GM18511 (cell line): Measurements from ENCODE around the gene ID1.
"Not testable (repeated sequence)": the region's sequence is repeated elsewhere in the genome, so short reads cannot be mapped to it uniquely, and the experiment has no call there.

Experiments
- ATAC-seq: cut with Tn5 transposase; IDR thresholded peaks from one replicate; pipeline ENCODE4 v1.9.1; 2021; ENCODE audit warnings: mild to moderate bottlenecking, moderate library complexity; ENCODE audit not compliant: unreplicated experiment

ID1 gene

DNA sequence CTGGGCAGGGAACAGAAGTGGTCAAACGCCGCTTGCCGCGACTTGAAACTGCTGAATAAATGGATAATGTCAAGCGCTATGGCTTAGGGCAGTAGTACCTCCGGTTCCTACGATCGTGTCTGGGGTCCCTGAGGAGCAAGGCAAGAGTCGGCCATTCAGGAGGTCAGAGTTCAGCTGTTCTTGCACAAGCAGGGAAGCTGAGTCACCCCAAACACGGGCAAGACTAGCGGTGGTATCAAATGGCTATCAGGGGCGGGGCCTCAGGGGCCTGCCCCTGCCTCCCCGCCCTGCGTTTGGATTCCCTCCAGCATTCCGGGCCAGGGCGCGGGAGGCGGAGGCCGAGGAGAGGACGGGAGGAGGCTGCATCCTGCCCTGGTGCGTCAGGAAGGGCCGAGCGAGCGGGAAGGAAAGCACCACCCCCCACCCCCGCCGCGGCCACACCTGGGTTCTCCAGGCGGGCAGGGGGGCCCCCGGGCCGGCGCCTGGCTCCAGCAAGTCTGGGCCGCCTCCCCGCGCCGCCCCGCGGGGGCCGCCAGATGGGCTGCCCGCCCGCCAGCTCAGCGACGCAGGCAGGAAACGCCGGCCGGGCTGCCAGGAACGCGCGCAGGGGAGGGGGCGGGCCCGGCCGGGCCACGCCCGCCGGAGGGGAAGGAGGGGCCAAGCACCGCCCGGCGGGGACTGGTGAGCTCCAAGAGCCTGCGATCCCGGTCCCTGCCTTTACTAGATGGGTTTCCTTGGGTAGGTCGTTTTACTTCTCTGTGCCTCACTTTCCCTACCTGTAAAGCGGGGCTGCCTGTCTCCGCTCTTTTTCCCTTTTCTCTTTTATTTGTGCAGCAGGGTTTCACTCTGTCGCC lies 32.2 kb upstream of the ID1 start:
- ATAC-seq: peak; percentile 87

DNA sequence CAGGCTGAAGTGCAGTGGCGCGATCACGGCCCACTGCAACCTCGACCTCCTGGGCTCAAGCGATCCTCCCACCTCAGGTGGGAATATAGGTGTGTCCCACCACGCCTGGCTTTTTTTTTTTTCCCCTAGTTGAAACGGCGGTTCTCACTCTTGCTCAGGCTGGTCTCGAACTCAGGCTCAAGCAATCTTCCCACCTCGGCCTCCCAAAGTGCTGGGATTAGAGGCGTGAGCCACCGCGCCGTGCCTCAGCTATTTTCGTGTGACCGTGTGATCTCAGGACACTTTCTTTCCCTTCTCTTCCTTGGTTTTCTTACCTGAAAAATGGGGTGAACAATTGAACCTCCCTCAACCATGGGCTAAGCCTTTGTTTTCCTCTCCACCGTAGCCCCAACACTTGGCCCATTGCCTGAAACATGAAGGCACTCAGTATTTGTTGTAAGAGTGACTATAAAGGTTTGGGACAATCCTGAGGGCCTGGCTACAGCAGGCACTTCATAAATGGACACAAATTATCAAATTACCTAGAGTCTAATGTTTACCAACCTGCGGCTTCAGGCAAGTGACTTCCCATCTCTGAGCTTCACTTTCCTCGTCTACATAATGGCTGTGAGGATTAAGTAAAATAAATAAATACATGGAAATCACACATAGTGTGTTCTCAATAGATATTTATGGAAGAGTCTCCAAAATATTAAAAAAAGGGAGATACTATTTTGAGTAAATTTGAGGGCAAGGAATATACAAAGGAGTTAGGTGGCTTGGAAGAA lies 31.4 kb upstream of the ID1 start:
- ATAC-seq: peak; percentile 22

DNA sequence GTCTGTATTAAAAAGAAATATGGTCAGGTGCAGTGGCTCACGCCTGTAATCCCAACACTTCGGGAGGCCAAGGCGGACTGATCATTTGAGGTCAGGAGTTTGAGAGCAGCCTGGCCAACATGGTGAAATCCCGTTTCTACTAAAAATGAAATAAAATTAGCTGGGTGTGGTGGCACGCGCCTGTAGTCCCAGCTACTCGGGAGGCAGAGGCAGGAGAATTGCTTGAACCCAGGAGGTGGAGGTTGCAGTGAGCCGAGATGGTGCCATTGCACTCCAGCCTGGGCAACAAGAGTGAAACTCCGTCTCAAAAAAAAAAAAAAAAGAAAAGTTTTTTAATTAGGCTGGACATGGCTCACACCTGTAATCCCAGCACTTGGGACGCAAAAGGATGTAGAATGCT lies 30.1 kb upstream of the ID1 start:
- ATAC-seq: not testable (repeated sequence)

DNA sequence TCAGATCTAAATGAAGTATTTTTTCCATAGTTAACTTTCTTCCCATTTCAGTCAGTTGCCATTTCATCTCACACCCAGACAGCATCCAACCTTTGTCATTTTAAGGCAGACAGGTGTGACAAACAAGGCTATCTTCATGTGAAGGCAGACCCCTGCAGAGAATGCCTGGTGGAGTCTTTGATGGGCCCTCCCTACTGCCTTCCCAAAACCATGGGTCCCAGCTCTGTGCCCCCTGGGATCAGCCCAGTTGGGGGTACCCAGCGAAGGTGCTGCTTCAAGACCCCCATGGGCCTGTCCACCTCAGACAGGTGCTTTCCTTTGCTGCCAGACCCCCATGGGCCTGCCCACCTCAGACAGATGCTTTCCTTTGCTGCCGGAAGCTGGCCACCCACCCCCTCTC lies 28.3 kb upstream of the ID1 start:
- ATAC-seq: no peak

DNA sequence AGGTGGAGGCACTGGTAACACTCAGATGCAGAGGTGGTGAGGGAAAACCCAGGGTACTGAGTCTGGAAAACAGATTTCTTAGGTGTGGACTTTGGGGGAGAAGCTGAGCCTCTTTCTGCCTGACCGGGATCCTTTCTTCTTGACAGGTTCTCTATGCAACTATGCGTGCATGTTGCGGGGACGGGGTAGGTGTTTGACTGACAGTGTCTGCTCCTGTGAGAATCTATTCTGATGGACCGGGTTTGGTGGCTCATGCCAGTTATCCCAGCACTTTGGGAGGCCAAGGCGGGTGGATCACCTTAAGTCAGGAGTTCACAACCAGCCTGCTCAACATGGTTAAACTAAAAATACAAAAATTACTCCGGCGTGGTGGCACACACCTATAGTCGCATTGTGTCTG lies 27.9 kb upstream of the ID1 start:
- ATAC-seq: no peak

DNA sequence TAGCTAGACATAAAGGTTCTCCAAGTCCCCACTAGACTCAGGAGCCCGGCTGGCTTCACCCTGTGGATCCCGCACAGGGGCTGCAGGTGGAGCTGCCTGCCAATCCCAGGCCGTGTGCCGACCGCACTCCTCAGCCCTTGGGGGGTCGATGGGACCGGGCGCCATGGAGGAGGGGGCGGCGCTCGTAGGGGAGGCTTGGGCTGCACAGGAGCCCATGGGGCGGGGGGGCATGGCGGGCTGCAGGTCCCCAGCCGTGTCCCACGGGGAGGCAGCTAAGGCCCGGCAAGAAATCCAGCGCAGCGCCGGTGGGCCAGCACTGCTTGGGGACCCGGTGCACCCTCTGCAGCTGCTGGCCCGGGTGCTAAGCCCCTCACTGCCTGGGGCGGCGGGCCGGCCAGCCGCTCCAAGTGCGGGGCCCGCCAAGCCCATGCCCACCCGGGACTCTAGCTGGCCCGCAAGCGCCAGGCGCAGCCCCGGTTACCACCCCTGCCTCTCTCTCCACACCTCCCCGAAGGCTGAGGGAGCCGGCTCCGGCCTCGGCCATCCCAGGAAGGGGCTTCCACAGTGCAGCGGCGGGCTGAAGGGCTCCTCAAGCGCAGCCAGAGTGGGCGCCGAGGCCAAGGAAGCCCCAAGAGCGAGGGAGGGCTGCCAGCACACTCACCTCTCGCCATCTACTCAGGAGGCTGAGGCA lies 26.5 kb upstream of the ID1 start:
- no peak for ATAC-seq

DNA sequence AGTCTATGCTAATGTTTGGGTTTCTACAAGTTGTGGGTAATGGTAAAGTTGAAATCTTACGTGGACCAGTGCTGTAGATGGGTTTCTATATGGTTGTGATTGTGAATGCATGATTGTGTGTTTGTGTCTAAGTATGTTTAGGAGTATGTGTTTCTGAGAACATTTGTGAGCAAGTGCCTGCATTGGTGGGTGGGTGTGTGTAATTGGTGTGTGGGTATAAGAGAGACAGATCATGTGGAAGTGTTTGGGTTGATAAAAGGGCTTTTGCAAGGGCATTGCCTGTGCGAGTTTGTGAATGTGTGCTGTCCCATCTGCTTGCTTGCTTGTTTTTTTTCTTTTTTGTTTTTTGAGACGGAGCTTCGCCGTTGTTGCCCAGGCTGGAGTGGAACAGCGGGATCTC lies 25.8 kb upstream of the ID1 start:
- no peak for ATAC-seq

DNA sequence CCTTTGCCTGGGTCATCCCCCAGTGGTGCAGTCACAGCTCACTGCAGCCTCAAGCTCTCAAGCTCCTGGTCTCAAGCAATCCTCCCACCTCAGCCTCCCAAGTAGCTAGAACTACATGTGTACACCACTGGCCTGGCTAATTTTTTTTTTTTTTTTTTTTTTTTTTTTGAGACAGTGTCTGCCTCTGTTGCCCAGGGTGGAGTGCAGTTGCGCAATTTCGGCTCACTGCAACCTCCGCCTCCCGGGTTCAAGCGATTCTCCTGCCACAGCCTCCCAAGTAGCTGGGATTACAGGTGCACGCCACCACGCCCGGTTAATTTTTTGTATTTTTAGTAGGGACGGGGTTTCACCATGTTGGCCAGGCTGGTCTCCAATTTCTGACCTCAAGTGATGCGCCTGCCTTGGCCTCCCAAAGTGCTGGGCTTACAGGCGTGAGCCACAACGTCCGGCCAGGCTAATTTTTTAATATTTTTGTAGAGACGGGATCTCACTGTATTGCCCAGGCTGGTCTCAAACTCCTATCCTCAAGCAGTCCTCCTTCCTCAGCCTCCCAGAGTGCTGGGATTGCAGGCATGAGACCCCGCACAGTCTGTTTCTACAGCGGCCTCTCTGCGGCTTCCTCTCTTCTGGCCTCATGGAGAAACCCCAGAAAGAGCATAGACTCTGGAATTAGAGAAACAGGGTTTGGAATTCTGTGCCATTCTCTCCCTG lies 25.0 kb upstream of the ID1 start:
- not testable (repeated sequence) for ATAC-seq

DNA sequence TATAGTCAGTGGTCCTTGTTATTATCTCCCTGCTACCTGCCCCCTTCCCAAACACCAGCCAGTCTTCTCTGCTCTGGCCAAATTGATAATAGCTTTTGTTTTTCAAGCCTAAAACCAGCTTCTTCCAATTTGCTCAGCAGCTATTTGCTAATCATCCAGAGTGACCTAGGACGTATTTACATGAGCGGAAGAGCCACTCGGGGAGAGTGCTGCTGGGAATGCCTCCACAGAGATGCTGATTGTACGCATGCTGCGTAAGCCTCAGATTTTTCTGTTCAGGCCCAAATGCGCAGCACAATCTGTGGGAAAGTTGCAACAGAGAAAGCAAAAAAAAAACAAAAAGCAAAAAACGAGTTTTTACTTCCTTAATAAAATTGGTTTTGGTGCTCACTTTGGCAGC lies 24.4 kb upstream of the ID1 start:
- ATAC-seq: no peak

DNA sequence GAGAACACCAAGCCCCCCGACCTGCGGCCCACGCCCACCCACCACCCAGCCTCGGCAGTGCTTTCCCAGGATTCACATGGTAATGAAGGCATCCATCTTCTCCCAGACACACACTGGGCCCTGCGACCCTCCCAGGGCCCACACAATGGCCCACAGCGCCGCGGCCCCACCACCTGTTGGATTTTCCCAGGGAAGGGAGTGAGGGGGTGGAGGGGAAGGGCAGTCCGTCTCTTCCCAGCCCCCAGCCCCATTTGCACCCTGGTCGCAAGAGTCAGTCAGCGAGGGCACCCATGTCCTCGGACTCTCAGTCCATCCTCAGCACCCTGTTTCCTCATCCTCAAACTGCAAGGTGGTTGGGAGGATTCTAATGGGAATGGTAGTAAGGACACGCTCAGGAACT lies 23.7 kb upstream of the ID1 start:
- ATAC-seq: no peak

DNA sequence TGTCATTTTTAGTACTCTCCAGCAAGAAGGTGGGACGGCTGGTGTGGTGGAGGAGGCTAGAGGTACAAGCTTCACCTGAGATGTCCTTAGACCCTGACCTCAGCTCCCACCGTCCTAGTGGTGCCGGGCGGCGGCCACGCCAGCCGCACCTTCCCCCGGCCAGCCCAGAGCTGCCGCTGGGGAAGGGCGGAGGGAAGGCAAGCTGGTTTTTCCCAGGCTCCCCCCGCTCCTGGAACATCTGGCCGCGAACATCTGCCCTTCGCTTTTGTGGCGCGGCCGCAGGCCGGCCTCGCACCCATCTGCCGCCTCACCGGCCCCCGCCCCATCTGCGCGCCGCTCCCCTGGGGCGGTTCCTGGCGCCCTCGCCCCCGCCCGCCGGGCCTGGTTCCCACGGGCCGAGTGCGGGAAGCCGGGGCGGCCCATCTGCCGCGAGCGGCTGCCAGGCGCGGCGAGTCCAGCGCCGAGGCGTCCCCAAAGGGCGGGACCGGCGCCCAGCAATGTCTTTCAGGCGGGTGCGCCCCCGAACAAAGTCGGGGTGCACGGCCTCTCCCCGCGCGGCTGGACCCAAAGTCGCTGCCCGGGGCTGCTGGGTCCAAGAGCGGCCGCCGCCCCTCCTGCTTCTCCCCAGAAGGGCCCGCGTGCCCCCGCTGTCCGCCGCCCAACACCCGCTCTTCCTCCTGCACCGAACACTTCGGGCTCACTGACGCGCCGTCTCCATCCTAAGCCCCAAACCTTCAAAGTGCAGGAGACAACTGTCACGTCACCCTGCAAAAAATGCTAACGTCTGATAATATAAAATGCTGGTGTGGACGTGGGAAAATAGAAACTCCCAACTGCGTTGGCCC lies 17.3 kb upstream of the ID1 start:
- ATAC-seq: no peak

DNA sequence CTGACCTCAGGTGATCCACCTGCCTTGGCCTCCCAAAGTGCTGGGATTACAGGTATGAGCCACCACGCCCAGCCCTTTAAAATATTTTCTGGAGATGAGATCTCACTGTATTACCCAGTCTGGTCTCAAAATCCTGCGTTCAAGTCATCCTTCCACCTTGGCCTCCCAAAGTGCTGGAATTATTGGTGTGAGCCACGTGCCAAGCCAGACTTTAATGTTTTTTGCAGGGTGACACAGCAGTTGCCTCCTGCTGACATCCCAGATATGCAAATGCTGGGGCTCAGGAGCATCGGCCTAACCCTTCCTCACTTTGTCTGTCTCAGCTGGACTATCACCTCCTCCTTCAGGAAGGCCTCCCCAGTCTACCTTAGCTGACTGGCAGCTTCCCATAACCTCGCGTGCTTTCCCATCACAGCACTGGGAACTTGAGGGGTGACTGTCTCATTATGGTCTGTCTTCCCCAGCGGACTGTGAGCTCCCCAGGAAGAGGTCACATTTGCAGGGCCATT lies 14.3 kb upstream of the ID1 start:
- ATAC-seq: no peak

DNA sequence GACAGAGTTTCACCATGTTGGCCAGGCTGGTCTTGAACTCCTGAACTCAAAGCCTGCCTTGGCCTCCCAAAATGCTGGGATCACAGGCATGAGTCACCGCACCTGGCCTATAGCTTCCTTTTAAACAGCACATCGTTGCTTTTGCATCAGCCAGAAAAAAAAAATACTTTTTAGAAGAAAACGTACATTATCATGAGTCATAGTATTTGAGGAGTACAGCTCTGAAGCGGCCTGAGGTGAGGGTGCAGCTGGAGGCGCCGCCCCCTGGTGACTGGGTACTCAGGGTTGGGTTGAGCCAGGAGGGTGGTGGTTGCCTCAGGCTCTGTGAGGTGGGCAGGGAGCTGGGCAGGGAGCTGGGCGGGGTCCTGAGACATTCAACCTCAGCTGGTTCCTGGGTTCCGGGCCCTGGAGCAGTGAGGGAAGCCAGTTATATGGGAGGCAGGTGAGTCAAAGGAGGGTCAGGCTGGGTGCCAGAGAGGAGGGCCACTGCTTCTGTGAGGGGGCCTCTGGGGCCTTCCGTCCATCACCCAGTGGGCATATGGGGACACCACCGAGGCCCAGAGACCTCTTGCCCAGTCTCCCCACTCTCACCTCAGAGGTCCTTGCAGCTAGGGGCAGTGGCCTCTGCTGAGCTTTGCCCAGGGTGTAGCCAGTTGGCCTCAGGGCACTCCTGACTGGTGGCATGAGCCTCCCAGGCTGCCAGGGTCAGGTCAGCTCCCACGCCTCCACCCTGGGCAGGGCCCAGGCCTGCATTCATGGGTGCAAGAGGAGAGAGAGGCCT lies 11.7 kb upstream of the ID1 start:
- no peak for ATAC-seq

DNA sequence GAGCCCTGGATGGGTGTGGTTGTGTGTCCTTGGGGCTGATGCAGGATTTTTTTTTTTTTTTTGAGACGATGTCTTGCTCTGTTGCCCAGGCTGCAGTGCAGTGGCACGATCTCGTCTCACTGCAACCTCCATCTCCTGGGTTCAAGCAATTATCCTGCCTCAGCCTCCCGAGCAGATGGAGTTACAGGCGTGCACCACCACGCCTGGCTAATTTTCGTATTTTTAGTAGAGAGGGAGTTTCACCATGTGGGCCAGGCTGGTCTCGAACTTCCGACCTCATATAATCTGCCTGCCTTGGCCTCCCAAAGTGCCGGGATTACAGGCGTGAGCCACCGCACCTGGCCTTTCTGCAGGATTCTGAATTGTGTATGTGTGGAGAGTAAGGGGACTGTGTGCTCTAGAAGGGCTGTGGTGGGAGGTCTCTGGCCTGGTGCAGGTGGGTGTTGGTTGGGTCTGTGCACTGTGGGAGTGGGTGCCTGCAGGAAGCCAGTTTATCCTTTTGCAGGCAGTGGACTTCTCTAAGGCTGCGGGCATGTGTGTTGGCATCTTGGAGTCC lies 11.0 kb upstream of the ID1 start:
- no peak for ATAC-seq

DNA sequence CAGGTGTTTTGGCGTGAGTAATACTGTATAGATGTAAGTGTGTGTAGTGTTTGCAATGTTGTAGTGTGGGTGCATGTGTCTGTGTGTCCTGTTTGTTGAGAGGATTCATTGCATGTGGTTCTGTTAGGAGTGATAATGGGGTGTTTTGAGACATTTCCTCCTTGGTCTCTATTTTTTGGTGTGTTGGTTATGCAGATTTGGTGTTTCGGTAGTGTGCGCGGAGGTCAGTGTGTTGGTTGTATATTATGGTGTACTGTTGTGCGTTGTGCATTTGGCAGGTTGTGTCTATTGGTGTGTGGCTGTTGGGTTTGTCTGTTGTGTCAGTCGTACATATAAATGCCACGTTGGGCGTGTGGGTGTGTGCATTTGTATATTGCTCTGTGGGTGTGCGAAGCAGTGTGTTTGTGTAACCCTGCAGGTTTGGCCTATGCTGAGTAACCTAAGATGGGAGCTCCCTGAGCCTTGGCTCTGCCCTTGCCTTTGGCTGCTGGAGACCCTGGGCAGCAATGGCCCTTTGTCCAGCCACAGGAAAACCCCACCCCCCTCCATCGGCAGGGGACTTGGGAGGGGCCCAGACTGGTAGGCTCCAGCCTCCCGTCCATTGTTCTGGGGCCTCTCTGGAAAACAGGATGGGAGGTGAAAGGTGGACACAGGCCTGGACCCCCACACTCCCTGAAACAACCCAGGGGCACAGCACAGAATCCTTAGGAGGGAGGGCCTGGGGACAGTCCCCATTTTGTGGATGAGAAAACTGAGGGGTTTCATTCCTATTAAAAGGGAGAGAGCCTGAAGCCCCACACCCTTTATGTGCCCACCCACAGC lies 10.3 kb upstream of the ID1 start:
- ATAC-seq: no peak

DNA sequence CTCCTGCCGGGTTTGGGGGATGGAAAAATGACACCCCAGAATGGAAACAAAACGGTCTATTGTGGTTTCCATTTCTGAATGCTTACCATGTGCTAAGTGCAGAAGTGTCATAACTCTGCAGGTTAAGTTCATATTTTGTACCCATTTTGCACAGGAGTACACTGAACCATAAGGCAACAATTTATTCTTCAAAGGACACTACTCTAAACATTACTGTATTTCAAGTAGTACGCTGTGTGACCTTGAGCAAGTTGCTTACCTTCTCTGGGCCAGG lies 9.8 kb upstream of the ID1 start:
- ATAC-seq: no peak

DNA sequence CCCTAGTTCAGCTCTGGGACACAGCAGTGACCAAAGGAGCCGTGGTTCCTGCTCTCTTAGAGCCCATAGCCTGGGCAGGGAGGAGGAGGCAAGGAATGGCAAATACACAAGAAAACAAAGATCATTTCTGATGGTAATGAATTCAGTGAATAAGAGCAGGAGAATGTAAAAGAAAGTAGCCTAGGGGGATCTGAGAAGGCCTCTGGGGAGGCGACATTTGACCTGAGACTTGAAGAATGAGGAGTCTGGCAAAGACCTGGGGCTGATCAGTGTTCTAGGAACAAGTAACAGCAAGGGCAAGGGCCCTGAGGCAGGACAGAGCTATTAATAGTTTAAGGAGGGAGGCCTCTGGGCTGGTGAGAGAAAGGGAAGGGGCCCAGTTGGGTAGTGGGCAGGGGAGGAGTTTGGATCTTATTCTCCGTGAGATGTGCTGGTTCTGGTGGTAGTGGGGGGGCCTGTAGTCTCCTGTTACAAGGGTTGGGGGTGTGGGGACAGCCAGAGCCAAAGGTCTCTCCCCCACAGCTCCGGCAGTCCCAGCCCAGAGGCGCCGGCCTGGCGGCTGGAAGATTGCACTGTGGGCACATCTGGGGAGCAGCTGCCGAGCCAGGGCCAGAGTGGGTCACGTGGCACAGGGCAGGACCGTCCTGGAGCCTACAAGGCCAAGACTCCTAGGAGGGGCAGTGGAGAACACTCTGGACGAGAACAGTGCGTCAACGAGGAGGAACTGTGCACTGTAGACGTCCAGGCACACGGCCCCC lies 9.3 kb upstream of the ID1 start:
- ATAC-seq: no peak

DNA sequence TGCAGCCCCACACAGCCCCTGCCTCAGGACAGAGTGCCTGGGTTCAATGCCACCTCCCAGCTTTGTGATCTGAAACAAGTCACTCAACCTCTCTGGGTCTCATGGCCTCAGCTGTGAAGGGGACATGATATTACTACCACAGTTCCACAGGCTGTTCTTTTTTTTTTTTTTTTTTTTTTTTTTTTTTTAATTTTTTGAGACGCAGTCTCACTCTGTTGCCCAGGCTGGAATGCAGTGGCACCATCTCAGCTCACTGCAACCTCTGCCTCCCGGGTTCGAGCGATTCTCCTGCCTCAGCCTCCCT lies 8.7 kb upstream of the ID1 start:
- ATAC-seq: not testable (repeated sequence)
